Measurements from ENCODE around the gene FOSL1. TPM values are rescaled to one million over a fixed set of nuclear protein-coding genes. Genes with fewer than 3 reads are reported as not detected.

The FOSL1 gene
- total and polyA plus RNA-seq, 2 of the 13 experiments (the other 11 are each of a cell fraction or from before 2014, with no cell fraction given): 4.0 to 4.1 TPM

- TF ChIP-seq TARDBP (CRISPR knock-in tag; IDR thresholded peaks at IDR 0.05) (peak; percentile 62; the same call in 1 of the 2 replicates), ZNF280D (CRISPR knock-in tag; IDR thresholded peaks at IDR 0.05) (peak; percentile 69; the same call in 1 of the 2 replicates), THRA (CRISPR knock-in tag; IDR thresholded peaks at IDR 0.05; ENCODE audit: borderline replicate concordance) (0 out of 2 replicates have a peak, but pooled peaks have one; percentile 19), ZFP36 (IDR thresholded peaks at IDR 0.05; ENCODE audit: borderline replicate concordance, low read depth, low read length, partially characterized antibody) (no peak), HMG20B (CRISPR knock-in tag; conservative IDR thresholded peaks at IDR 0.05) (no peak), HOXA5 (CRISPR knock-in tag; IDR thresholded peaks at IDR 0.05) (0 out of 2 replicates have a peak, but pooled peaks have one; percentile 36), HNF4A (CRISPR knock-in tag; IDR thresholded peaks at IDR 0.05) (no peak), ATF3 (CRISPR knock-in tag; IDR thresholded peaks at IDR 0.05) (no peak), ZNF563 (CRISPR knock-in tag; IDR thresholded peaks at IDR 0.05) (peak; percentile 43; the same call in 1 of the 2 replicates), ZNF589 (CRISPR knock-in tag; conservative IDR thresholded peaks at IDR 0.05) (0 out of 2 replicates have a peak, but pooled peaks have one; percentile 44), ZGPAT (CRISPR knock-in tag; IDR thresholded peaks at IDR 0.05) (peak; percentile 83), ZNF34 (CRISPR knock-in tag; IDR thresholded peaks at IDR 0.05; ENCODE audit: borderline replicate concordance) (no peak), U2AF1 (optimal IDR thresholded peaks at IDR 0.05; ENCODE audit: low read depth, low read length) (no peak), MYNN (CRISPR knock-in tag; IDR thresholded peaks at IDR 0.05; ENCODE audit: low read depth) (no peak), ZNF503 (CRISPR knock-in tag; IDR thresholded peaks at IDR 0.05) (no peak), ZBTB7B (CRISPR knock-in tag; IDR thresholded peaks at IDR 0.05) (peak; percentile 36; the same call in 1 of the 2 replicates), RFX1 (IDR thresholded peaks at IDR 0.05) (no peak), DRAP1 (CRISPR knock-in tag; IDR thresholded peaks at IDR 0.05) (peak; percentile 73; the same call in 1 of the 2 replicates), ZNF572 (CRISPR knock-in tag; IDR thresholded peaks at IDR 0.05) (no peak), ZKSCAN8 (CRISPR knock-in tag; IDR thresholded peaks at IDR 0.05; ENCODE audit: borderline replicate concordance) (no peak), ZNF30 (CRISPR knock-in tag; IDR thresholded peaks at IDR 0.05) (no peak)
Measured at GRCh38 chr11:65873318-65874156, 26.7 kb downstream of the FOSL1 start (continued).
